Measurements from ENCODE around the gene KCTD8. TPM values are rescaled to one million over a fixed set of nuclear protein-coding genes. Genes with fewer than 3 reads are reported as not detected.
"Not testable (repeated sequence)": the region's sequence is repeated elsewhere in the genome, so short reads cannot be mapped to it uniquely, and the experiment has no call there.

KCTD8 gene
- total RNA-seq, 2 experiments from 2014 or later = not detected

GRCh38 chr4:44186850-44187246 is 261.8 kb downstream of the KCTD8 start:
- DNase-seq = no peak
- CTCF ChIA-PET = no interaction called here
- intact Hi-C loops (cut with micrococcal nuclease) = no loop called here
- Mint-ChIP-seq H3K27ac (no peak overlapping the region), H3K4me3 (no peak overlapping the region), H3K4me1 (ENCODE audit: low read depth) (no peaks in the 10 kb centered on the region), H3K9me3 (peaks cover 2% of the 10 kb centered on the region), H3K36me3 (ENCODE audit: low read depth) (no peaks in the 10 kb centered on the region), H3K27me3 (ENCODE audit: low read depth) (no peaks in the 10 kb centered on the region)

GRCh38 chr4:44186096-44186849 is 262.3 kb downstream of the KCTD8 start:
- intact Hi-C loops (cut with micrococcal nuclease) = no loop called here
- CTCF ChIA-PET = no interaction called here
- Mint-ChIP-seq H3K36me3 (ENCODE audit: low read depth) (no peaks in the 10 kb centered on the region), H3K9me3 (peaks cover 2% of the 10 kb centered on the region), H3K27ac (no peak overlapping the region), H3K27me3 (ENCODE audit: low read depth) (no peaks in the 10 kb centered on the region), H3K4me3 (no peak overlapping the region), H3K4me1 (ENCODE audit: low read depth) (no peaks in the 10 kb centered on the region)
- DNase-seq = no peak

GRCh38 chr4:44181491-44182349 is 266.9 kb downstream of the KCTD8 start:
- H3K36me3 Mint-ChIP-seq (ENCODE audit: low read depth); H3K27me3 Mint-ChIP-seq (ENCODE audit: low read depth); H3K27ac Mint-ChIP-seq; intact Hi-C loops (cut with micrococcal nuclease); H3K9me3 Mint-ChIP-seq; DNase-seq; H3K4me1 Mint-ChIP-seq (ENCODE audit: low read depth); H3K4me3 Mint-ChIP-seq; CTCF ChIA-PET: not testable (repeated sequence)

- H3K36me3 Mint-ChIP-seq (ENCODE audit: low read depth); DNase-seq; H3K27me3 Mint-ChIP-seq (ENCODE audit: low read depth); CTCF ChIA-PET; H3K4me1 Mint-ChIP-seq (ENCODE audit: low read depth); intact Hi-C loops (cut with micrococcal nuclease); H3K4me3 Mint-ChIP-seq; H3K27ac Mint-ChIP-seq; H3K9me3 Mint-ChIP-seq: not testable (repeated sequence)
These were observed 280.8 kb downstream of the KCTD8 start for GRCh38 chr4:44167766-44168165.

DNA sequence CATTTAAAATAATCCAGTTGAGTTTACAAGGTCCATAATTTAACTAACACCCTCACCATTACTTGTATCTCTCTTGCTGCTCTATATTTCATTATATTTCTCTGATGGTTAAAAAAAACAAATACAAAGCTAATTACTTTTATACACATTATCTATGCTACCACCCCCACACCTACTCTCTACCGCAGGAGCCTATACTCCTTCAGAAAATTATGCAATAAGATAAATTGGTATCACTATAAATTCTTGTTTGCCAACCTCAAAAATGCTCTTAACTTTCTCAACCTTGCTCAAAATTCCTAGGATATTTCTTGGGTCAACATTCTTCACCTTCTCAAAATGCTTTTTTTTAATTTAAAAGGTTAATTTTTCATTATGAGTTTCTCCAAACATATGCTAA is 282.7 kb downstream of the KCTD8 start:
- H3K27me3 Mint-ChIP-seq (ENCODE audit: low read depth) = no peaks in the 10 kb centered on the region
- CTCF ChIA-PET = no interaction called here
- no peak overlapping the region for H3K4me3 Mint-ChIP-seq
- DNase-seq = no peak
- H3K9me3 Mint-ChIP-seq = peaks cover 6% of the 10 kb centered on the region
- H3K27ac Mint-ChIP-seq = no peak overlapping the region
- intact Hi-C loops (cut with micrococcal nuclease) = no loop called here
- no peaks in the 10 kb centered on the region for H3K4me1 Mint-ChIP-seq (ENCODE audit: low read depth)
- no peaks in the 10 kb centered on the region for H3K36me3 Mint-ChIP-seq (ENCODE audit: low read depth)

- CTCF ChIA-PET = interaction anchor here (0.7 kb wide), 1 partner anchor 209 kb away, joined by 3 read pairs; no protein-coding TSS in a partner anchor
- no peak overlapping the region for H3K27ac Mint-ChIP-seq
- no peaks in the 10 kb centered on the region for H3K36me3 Mint-ChIP-seq (ENCODE audit: low read depth)
- no peak for DNase-seq
- no peaks in the 10 kb centered on the region for H3K4me1 Mint-ChIP-seq (ENCODE audit: low read depth)
- H3K4me3 Mint-ChIP-seq = no peak overlapping the region
- H3K9me3 Mint-ChIP-seq = peaks cover 1% of the 10 kb centered on the region
- intact Hi-C loops (cut with micrococcal nuclease) = no loop called here
- H3K27me3 Mint-ChIP-seq (ENCODE audit: low read depth) = no peaks in the 10 kb centered on the region
These were observed 285.9 kb downstream of the KCTD8 start for GRCh38 chr4:44162538-44163270.

DNA sequence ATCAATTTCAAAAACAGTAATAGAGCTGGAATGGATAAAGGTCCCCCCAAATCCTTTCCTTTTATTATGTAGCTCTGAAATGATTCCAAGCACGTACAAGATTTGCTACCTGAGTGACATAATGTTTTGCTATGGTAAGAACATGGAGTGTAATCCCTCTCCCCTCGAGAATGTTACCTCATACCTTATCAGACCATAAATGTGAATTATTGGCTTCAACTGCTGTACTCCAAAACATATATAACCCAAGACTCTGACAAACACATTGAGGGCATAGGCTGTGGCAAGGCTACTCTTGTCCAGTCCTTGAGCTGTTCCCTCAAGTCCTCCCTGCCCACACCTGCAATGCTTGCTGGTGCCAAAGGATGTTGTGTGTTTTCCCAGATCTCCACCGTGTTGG is 286.9 kb downstream of the KCTD8 start:
- Mint-ChIP-seq H3K4me3 (no peak overlapping the region), H3K9me3 (peaks cover 1% of the 10 kb centered on the region), H3K27ac (no peak overlapping the region), H3K27me3 (ENCODE audit: low read depth) (no peaks in the 10 kb centered on the region), H3K4me1 (ENCODE audit: low read depth) (no peaks in the 10 kb centered on the region), H3K36me3 (ENCODE audit: low read depth) (no peaks in the 10 kb centered on the region)
- intact Hi-C loops (cut with micrococcal nuclease) = no loop called here
- DNase-seq = no peak
- CTCF ChIA-PET = no interaction called here

GRCh38 chr4:44160776-44161367 is 287.7 kb downstream of the KCTD8 start:
- Mint-ChIP-seq H3K27me3 (ENCODE audit: low read depth) (no peaks in the 10 kb centered on the region), H3K4me1 (ENCODE audit: low read depth) (no peaks in the 10 kb centered on the region), H3K9me3 (peaks cover 6% of the 10 kb centered on the region), H3K36me3 (ENCODE audit: low read depth) (no peaks in the 10 kb centered on the region), H3K27ac (no peak overlapping the region), H3K4me3 (no peak overlapping the region)
- intact Hi-C loops (cut with micrococcal nuclease) = no loop called here
- CTCF ChIA-PET = no interaction called here
- no peak for DNase-seq

GRCh38 chr4:44159991-44160390 is 288.6 kb downstream of the KCTD8 start:
- Mint-ChIP-seq H3K27me3 (ENCODE audit: low read depth) (no peaks in the 10 kb centered on the region), H3K4me3 (no peak overlapping the region), H3K27ac (no peak overlapping the region), H3K36me3 (ENCODE audit: low read depth) (no peaks in the 10 kb centered on the region), H3K4me1 (ENCODE audit: low read depth) (no peaks in the 10 kb centered on the region), H3K9me3 (peaks cover 7% of the 10 kb centered on the region)
- no peak for DNase-seq
- intact Hi-C loops (cut with micrococcal nuclease) = no loop called here
- CTCF ChIA-PET = no interaction called here

DNA sequence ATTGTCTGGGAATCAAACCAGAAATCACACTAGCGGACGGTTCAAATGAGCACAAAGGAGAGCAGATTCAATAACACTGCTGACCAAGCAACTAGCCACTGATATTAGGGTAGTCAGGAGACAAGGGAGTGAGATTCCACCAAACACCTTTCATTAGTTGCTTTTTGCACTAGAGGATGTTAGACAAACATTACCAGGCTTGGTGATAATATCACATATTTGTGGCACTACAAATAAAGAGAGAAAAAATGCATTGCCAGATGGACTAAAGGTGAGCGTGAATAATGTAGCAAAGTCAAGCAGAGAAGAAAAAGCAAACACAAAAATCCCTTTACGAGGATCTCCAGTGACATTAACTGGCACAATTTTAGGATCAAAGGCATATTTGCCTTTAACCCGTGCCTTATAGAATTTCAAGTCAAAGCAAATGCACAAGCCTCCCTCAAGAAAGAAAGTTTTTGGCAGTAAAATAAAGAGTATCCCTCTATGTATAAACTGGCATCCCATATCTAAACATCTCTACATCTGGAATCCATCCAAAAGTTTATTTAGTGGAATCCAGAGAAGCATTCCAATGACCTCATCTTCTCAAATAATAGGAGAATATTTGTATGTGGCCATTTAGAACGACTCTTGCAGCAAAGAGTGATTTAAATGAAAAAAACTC is 290.9 kb downstream of the KCTD8 start:
- Mint-ChIP-seq H3K27me3 (ENCODE audit: low read depth) (no peaks in the 10 kb centered on the region), H3K36me3 (ENCODE audit: low read depth) (no peaks in the 10 kb centered on the region), H3K4me1 (ENCODE audit: low read depth) (no peaks in the 10 kb centered on the region), H3K9me3 (peaks cover 7% of the 10 kb centered on the region), H3K4me3 (no peak overlapping the region), H3K27ac (no peak overlapping the region)
- no peak for DNase-seq
- CTCF ChIA-PET = no interaction called here
- intact Hi-C loops (cut with micrococcal nuclease) = no loop called here

- no peak overlapping the region for H3K27ac Mint-ChIP-seq
- intact Hi-C loops (cut with micrococcal nuclease) = no loop called here
- H3K4me1 Mint-ChIP-seq (ENCODE audit: low read depth) = no peaks in the 10 kb centered on the region
- CTCF ChIA-PET = no interaction called here
- no peaks in the 10 kb centered on the region for H3K36me3 Mint-ChIP-seq (ENCODE audit: low read depth)
- H3K27me3 Mint-ChIP-seq (ENCODE audit: low read depth) = no peaks in the 10 kb centered on the region
- no peak overlapping the region for H3K4me3 Mint-ChIP-seq
- no peak for DNase-seq
- peaks cover 9% of the 10 kb centered on the region for H3K9me3 Mint-ChIP-seq
These were observed 298.5 kb downstream of the KCTD8 start for GRCh38 chr4:44150091-44150576.

DNA sequence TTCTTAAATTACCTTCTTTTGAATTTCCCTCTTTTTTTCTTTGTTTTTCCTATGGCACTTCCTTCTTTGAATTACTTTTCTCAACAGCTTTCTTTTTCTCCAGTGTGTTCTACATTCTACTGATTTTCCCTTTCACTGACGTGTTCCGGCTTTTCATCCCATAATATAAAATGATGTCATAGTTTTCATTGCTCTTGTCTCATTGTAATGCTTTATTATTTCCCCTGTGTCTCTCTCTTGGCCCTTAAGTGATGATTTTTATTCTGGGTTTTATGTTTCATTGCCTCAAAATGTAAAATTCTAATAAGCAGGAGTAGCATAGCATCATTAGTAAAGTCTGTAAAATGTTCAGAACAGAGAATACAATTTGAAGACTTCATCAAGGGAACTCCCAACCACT is 299.3 kb downstream of the KCTD8 start:
- Mint-ChIP-seq H3K27me3 (ENCODE audit: low read depth) (no peaks in the 10 kb centered on the region), H3K4me3 (no peak overlapping the region), H3K9me3 (peaks cover 9% of the 10 kb centered on the region), H3K27ac (no peak overlapping the region), H3K4me1 (ENCODE audit: low read depth) (no peaks in the 10 kb centered on the region), H3K36me3 (ENCODE audit: low read depth) (no peaks in the 10 kb centered on the region)
- CTCF ChIA-PET = no interaction called here
- intact Hi-C loops (cut with micrococcal nuclease) = no loop called here
- no peak for DNase-seq

All from activated naive CD4-positive, alpha-beta T cell treated with anti-CD3 and anti-CD28 coated beads for 36 hours (primary cell).